ENCODE data around the gene MASP1. TPM values are rescaled to one million over a fixed set of nuclear protein-coding genes. Genes with fewer than 3 reads are reported as not detected.
A peak's percentile ranks its signal among the peaks of the same experiment; 100 is the strongest.

MASP1 gene
- total RNA-seq, 2 donors from 2014 or later, result 1.9 to 2.6 TPM

DNA sequence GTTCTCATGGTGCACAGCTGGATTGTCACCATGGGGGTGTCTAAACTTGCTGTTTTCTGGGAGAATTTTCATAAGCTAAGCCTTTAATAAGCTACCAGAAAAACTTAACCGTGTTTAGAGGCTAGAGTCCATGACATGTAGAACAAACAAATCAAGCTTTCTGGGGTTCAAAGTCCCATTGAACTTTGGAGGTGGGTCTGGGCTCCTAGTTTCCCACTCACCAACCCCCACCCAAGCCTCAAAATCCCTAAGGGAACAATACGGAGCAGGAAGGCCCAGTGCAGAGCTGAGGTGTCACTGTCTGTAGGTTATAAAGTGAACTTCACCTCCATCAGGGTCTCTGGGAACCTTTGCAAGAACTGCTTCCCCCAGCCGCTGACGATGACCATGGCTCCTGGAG, 68.7 kb downstream of the MASP1 start:
- TF ChIP-seq, protein P1, sequence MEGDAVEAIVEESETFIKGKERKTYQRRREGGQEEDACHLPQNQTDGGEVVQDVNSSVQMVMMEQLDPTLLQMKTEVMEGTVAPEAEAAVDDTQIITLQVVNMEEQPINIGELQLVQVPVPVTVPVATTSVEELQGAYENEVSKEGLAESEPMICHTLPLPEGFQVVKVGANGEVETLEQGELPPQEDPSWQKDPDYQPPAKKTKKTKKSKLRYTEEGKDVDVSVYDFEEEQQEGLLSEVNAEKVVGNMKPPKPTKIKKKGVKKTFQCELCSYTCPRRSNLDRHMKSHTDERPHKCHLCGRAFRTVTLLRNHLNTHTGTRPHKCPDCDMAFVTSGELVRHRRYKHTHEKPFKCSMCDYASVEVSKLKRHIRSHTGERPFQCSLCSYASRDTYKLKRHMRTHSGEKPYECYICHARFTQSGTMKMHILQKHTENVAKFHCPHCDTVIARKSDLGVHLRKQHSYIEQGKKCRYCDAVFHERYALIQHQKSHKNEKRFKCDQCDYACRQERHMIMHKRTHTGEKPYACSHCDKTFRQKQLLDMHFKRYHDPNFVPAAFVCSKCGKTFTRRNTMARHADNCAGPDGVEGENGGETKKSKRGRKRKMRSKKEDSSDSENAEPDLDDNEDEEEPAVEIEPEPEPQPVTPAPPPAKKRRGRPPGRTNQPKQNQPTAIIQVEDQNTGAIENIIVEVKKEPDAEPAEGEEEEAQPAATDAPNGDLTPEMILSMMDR (IDR thresholded peaks at IDR 0.05), result no peak
- DNase-seq (ENCODE audit: low spot score) (no peak), ATAC-seq (ENCODE audit: insufficient number of reproducible peaks, low FRiP score, low read depth) (no peak)
- Histone ChIP-seq H3K4me1 (ENCODE audit: control insufficient read depth in 1 of 2, low read depth in 2 of 2) (peaks cover 5 to 7% of the 10 kb centered on the region in 2 donors), H3K36me3 (no peaks in the 10 kb centered on the region), H3K27me3 (replicated peaks; ENCODE audit: insufficient read depth) (no peaks in the 10 kb centered on the region), H3K27ac (no peak overlapping the region), H3K4me3 (no peak overlapping the region), H3K9me3 (no peaks in the 10 kb centered on the region)

DNA sequence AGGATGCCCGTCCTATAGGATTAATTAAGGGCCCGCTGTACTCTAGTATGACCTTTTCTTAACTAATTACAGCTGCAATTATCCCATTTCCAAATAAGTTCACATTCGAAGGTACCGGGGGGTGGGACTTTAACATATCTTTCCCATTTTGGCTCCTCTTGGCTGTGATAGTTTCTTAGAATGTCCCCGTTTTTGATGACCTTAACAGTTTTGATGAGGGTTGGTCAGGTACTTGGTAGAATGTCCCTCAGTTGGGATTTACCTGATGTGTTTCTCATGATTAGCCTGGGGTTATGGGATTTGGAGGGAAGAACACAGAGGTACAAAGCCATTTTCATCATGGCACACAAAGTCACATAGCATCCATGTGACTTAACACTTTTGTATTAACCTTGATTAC, 76.1 kb downstream of the MASP1 start:
- H3K4me1 ChIP-seq (ENCODE audit: control insufficient read depth in 1 of 2, low read depth in 2 of 2), result peaks cover 9 to 31% of the 10 kb centered on the region in 2 donors
- H3K36me3 ChIP-seq, result no peaks in the 10 kb centered on the region
- no peaks in the 10 kb centered on the region for H3K27me3 ChIP-seq (replicated peaks; ENCODE audit: insufficient read depth)
- H3K27ac ChIP-seq, result no peak overlapping the region
- H3K4me3 ChIP-seq, result no peak overlapping the region
- DNase-seq (ENCODE audit: low spot score), result no peak
- TF ChIP-seq, protein P1 (IDR thresholded peaks at IDR 0.05), result no peak
- no peaks in the 10 kb centered on the region for H3K9me3 ChIP-seq
- no peak for ATAC-seq (ENCODE audit: insufficient number of reproducible peaks, low FRiP score, low read depth)

DNA sequence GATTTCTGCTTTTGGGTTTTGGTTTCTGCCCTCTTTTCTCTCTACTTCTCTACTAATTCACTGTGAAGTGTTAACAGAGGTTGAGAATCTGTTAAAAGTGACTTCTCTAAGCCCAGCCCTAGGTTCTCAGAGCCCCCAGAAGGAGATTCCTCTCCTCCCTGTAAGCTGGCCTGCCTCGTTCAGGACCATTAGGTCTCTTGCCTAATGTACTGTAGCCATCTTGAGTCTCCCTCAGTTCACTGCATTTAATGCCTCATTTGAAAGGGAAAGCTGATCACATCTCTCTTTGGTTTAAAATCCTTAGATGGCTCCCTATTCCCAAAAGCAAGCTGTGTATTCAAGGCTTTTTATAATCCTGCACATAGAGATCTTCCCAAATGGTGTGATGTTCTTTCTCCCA, 77.9 kb downstream of the MASP1 start:
- ATAC-seq (ENCODE audit: insufficient number of reproducible peaks, low FRiP score, low read depth), result no peak
- H3K4me3 ChIP-seq, result no peak overlapping the region

DNA sequence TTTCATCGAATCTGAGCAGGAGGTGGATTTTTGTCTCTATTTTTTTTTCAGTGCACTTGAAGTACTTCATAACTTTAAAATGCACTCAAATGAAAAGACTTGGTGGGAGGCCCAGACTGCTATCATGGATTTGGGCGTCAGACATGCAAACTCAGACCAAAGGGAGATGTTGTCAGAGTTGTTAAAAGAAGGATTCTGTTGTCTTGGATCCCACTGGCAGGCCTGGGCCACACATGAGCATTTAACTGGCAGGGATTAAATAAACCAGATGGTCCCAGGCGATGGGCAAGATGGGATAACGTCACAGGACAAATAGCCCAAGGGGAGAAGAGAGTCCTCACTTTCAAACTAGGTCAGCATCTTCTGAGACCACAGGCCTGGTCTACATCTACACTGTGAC, 78.8 kb downstream of the MASP1 start:
- Histone ChIP-seq H3K4me1 (ENCODE audit: control insufficient read depth in 1 of 2, low read depth in 2 of 2) (peaks cover 25 to 59% of the 10 kb centered on the region in 2 donors), H3K27me3 (replicated peaks; ENCODE audit: insufficient read depth) (no peaks in the 10 kb centered on the region), H3K4me3 (no peak overlapping the region), H3K27ac (peak overlapping the region; percentile 76 to 80), H3K36me3 (no peaks in the 10 kb centered on the region), H3K9me3 (no peaks in the 10 kb centered on the region)
- TF ChIP-seq, protein P1 (IDR thresholded peaks at IDR 0.05), result no peak
- ATAC-seq (ENCODE audit: insufficient number of reproducible peaks, low FRiP score, low read depth), result no peak
- DNase-seq (ENCODE audit: low spot score), result no peak

More for the DNA sequence above, 77.9 kb downstream of the MASP1 start:
- Histone ChIP-seq H3K27ac (peak overlapping the region in 1 of 2 donors; percentile 76), H3K9me3 (no peaks in the 10 kb centered on the region), H3K4me1 (ENCODE audit: control insufficient read depth in 1 of 2, low read depth in 2 of 2) (peaks cover 19 to 50% of the 10 kb centered on the region in 2 donors), H3K27me3 (replicated peaks; ENCODE audit: insufficient read depth) (no peaks in the 10 kb centered on the region), H3K36me3 (no peaks in the 10 kb centered on the region)
- TF ChIP-seq, protein P1 (IDR thresholded peaks at IDR 0.05), result no peak
- DNase-seq (ENCODE audit: low spot score), result no peak

DNA sequence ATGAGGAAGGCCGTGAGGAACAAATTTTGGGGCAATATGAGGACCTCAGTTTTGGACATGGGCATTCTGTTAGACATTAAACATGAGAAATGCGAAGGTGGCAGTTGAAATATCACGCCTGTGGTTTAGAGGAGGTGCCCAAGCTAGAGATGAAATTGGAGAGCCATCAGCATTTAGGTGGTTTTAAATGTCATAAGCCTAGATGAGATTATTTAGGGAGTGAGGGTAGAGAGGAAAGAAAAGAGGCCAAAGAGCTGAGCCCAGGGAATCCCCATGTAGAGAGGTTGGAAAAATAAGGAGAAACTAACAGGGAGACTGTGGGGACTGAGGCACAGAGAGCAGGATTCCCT, 79.4 kb downstream of the MASP1 start:
- TF ChIP-seq, protein P1 (IDR thresholded peaks at IDR 0.05), result no peak
- Histone ChIP-seq H3K27me3 (replicated peaks; ENCODE audit: insufficient read depth) (no peaks in the 10 kb centered on the region), H3K27ac (peak overlapping the region; percentile 76 to 80), H3K9me3 (no peaks in the 10 kb centered on the region), H3K4me3 (no peak overlapping the region), H3K4me1 (ENCODE audit: control insufficient read depth in 1 of 2, low read depth in 2 of 2) (peaks cover 30 to 64% of the 10 kb centered on the region in 2 donors), H3K36me3 (no peaks in the 10 kb centered on the region)
- DNase-seq (ENCODE audit: low spot score) (no peak), ATAC-seq (ENCODE audit: insufficient number of reproducible peaks, low FRiP score, low read depth) (no peak)

Measured in thoracic aorta (tissue), 2 donors.